Measurements from ENCODE around the gene NDRG4.
"Not testable (repeated sequence)": the region's sequence is repeated elsewhere in the genome, so short reads cannot be mapped to it uniquely, and the experiment has no call there.

NDRG4 gene

DNA sequence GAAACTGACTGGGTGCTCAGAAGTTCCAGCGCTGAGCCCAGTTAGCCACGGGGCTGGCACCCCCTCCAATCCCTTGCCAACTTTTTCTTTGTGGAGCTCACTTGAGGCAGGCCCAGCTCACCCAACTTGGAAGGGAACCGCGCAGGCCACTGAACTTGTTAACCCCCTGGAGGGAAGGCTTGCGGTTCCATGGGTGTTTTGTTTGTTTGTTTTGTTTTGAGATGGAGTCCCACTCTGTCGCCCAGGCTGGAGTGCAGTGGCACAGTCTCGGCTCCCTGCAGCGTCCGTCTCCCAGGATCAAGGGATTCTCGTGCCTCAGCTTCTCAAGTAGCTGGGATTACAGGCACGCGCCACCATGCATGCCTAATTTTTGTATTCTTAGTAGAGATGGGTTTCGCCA is 34.1 kb upstream of the NDRG4 start:
- DNase-seq (ENCODE audit: low spot score) = no peak

DNA sequence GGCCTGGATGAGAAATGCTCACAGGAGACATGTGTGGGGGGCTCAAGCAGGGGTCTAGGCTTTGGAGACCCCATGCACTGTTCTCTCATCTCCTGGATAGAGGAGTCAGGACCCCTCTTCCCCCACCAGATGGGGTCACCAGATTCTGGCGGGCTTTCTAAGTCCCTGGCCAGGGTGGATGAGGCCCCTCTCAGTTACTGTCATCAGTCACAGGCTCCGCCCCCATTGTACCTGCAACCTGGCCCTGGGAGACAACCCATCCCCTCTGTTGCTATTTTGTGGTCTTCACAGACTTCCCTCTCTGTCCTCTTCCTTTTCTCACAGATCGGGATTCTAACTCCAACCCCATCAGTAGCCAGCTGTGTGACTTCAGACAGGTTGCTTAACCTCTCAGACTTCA is 33.5 kb upstream of the NDRG4 start:
- no peak for DNase-seq (ENCODE audit: low spot score)

DNA sequence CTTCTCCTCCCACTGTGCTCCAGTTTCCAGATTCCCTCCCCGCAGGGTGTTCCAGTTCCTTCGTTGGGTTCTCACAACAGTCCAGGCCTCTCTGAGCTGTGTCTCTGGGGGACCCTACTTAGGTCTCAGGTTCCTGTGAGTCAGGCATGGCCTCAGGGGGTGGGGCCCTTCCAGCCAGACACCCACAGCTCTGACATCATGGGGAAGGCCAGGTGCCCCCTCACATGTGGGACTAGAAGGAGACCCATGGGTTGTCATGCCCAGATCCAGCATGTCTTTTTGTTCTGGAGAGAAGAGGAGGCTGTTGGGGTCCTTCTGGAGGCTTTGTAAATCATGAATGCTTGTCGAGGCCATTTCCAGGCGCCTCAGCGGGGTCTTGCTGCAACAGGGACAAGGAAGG is 32.0 kb upstream of the NDRG4 start:
- no peak for DNase-seq (ENCODE audit: low spot score)

DNA sequence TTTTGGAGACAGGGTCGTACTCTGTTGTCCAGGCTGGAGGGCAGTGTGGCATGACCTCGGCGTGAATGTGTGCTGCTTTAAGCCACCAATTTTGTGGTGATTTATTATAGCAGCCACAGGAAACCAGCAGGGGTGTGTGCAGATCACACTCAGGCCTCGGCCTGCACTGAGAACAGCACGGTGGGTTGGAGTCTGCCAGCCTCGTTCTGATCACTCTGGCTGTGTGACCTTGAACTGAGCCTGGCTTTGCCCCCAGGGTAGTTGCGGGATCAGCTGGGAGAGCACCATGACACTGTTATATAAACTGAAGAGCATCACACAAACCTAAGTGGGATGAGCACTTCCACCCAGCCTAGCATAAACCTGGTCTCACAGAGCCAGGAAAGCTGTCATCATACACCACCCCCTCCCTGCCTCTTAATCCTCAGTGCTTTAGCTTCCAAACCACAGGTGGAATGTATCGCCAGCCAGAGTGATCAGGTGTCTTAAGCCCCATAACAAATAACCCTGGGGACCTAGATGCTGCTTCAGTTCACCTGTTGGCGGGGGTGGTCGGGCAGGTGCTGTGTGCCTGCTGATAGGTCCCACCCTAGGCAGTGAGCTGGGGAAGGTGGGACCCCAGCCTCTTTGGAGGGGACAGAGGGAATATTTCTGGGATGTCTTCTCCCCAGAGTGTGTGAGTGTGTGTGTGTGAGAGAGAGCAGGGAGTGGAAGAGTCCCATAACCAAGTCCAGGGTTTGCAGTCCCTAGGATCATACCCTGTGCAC is 28.6 kb upstream of the NDRG4 start:
- DNase-seq (ENCODE audit: low spot score) = no peak

DNA sequence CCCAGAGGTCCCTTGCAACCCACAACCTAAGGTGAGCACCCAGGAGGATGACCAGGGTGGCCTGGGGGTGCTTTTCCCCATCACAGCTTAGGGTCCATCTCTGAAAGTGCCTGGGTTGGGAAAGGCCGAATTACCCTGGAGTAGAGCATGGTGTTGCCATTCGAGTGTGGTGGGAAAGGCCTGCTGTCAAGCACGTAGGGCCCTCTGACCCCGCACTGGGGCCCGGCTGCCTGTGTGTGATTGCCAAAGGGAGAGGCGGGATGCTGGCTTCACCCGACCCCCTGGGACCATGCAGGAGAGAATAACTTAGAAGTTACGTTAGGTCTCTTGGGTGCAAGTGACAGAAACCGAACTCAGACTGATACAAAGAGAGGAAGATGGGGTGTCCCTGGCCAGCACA is 27.7 kb upstream of the NDRG4 start:
- no peak for DNase-seq (ENCODE audit: low spot score)

DNA sequence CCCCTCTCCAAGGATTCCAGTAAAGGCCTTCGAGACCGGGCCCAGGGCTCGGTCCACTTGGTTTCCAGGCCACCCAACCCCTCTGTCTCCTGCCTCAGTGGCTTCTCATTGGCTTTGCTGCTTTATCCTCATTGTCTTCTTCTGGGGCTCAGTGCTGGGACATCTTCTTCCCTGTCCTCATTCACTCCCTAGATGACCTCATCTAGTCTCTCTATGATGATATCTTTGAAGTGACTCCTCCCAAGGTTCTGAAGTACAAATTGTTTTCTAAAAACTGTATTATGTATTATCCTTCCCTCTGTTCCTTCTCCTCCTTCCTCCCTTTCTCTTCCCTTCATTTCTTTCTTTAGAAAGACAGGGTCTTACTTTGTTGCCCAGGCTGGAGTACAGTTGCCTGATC is 27.1 kb upstream of the NDRG4 start:
- DNase-seq (ENCODE audit: low spot score) = no peak

DNA sequence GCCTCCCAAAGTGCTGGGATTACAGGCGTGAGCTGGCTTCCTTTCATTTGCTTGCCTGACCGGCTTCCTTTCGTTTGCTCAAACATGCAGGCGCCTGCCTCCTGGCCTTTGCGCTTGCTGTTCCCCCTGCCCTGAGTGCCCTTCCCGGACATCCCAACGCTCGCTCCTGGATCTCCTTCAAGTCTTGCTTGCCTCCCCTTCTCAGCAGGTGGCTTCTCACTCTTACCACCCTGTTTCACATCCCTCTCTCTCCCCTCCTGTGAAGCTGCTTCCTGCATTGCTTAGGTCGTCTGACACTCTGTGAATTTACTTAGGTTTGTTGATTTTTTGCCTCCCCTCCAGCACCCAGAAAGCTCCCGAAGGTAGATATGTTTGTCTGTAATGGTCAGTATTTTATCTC is 25.6 kb upstream of the NDRG4 start:
- no peak for DNase-seq (ENCODE audit: low spot score)

DNA sequence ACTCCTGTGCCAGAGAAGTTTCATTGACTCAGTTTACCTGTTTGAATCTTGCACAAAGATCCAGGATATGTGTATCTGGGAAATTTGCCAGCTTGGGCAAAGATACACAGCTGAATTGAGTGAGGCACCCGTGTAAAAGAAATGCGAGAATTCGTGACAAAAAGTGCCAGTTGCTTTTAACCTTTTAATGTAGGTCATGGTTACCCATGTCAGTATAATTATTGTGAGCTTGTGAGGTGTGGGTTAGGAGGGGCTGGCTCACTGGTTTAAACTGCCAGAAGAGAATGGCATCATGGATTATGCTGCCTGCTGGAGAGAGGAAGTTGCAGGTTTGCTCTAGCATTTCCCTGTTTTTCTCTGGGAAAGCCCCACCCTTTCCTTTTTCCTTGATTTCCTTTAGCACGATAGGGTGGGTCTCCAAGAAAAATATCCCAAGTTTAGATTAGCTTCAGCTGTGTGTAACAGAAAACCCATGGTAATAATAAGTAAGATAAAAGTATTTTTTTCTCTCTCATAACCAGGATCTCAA is 24.8 kb upstream of the NDRG4 start:
- DNase-seq (ENCODE audit: low spot score) = no peak

DNA sequence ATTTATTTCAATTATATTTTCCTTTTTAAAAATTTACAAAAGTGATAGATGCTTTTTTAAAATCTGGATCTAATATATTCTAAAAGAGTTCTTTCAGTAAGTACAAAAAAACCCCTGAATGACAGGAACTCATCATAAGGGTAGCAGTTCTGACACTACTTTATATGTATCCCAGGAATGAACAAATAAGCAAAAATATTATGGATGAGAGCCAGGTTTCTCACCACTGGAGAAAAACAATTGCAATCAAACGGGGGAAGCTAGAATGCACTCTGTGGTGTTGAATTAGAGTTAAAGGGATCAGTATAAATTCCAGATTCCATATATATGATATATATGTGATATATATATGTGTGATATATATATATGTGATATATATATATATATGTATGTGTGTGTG is 23.2 kb upstream of the NDRG4 start:
- DNase-seq (ENCODE audit: low spot score) = no peak

DNA sequence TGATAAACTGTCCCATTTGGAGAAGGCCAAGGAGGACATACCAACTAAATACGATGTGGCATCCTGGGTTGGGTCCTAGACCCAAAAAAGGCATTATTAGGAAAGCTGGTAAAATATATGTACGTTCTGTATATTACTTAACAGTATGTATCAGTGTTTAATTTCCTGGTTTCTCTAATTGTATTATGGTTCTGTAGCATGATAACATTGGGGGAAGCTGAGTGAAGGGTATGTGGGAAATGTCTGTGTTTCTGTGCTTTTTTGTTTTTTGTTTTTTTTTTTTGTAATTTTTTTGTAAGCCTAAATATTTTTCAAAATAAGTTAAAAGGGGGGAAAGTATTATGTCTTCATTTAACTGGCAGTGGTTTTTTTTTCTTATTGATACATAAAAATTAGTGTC is 21.5 kb upstream of the NDRG4 start:
- DNase-seq (ENCODE audit: low spot score) = no peak

DNA sequence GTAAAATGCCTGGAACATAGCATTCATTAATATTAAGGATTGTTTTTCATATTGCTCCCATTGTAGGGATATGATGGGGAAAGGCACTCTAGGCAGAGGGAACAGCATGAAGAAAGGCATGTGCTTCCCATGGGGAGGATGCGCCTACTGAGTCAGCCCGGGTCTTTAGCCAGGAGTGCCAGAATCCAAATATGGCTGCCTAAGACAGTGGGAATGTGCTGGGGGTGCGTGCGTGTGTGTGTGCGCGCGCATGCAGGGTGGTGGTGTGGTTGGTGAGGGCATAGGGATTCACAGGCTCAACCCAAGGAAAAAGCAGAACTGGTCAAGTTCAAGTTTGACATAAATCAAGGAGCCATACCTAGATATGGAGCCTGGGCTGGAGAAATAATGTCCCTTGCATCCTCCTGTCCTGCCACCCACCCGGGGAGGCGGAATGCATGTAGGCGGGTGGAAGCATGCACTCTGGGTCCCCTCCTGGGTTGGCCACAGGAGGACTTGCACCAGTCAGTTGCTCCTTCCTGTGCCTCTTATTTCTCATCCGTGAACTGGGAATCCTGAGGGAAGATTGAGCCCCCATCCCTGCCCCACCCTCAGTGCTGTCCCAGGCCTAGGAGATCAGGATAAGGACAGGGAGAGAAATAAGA is 18.6 kb upstream of the NDRG4 start:
- no peak for DNase-seq (ENCODE audit: low spot score)

DNA sequence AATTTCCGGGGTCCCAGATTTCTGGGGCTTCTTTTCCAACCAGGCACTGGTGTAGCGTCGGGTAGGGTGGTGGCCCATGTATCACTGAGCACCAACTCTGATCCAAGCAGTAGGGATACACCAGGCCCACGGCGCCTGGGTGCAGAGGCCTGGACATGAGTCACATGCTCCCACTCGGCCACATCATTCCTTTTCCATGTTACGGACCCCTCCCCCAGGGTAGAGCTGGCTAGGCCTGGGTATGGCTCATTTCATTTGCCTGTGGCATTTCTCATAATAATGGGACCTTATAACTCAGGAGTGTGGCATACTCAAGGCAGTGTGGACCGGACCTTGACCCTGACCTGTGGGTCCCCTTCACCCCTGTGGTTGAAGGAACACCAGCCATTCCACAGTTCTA is 18.0 kb upstream of the NDRG4 start:
- no peak for DNase-seq (ENCODE audit: low spot score)

DNA sequence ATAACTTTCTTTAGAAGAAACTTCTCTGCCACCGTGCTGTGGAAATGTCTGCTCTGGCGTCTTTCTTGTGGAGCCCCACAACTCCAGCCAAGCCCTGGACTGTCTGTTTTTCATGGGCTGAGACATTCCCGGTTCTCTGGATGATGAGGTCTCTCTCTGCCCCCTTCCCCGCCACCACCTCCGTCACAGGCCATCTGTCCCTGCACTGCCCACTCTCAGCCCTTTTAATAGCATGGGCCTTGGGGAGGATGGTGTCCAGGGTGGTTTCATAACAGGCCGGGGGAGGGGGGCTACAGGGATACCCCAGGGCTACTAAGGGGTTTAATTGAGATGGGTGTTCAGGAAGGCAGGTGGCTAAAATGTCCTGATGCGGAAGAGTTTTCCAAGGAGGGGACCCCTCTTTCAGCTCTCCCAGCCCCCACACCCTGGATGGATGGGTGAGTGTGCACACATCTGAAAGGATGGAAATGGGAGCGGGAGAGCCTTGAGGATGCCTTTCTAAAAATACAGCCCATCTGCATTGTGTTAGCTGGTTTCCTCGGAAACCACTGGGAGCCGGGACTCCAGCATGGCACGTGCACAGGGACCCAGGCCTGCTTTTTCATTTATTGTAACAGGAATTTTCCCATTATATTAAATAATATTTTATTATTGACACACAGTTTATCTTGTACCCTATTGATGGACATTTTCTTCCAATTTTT is 14.6 kb upstream of the NDRG4 start:
- DNase-seq (ENCODE audit: low spot score) = no peak

DNA sequence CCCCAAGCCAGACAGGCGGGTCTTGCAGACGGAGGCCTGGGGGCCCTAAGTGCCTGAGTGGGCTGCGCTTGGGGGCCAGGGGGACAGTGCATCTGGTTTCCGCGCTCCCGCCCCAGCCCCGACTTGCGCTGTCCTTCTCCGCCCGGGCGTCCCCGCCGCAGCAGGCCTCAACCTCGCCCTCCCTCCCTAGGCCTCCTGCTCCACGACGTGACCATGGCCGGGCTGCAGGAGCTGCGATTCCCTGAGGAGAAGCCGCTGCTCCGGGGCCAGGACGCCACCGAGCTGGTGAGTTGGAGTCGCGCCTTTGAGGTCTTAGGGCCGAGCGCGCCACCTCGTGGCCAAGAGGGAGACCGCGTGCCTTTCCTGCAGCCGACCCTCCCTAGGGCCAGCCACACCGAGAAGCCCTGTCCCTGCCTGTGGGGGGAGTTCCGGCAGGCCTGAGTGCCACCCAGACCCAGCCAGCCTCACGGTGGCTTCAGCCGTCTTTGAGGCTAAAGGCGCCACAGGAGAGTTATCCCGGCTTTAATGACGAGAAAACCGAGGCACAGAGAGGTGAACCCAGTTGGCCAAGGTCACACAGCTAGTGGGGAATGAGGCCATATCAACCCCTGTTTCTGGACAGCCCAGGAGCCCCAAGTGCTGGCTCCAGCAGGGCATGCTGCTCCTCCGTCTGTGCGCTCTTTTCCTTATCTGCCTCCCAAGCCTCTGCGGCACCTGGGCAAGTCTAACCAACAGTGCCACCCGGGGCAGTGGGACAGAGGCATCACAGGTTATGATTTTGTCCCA is 12.2 kb upstream of the NDRG4 start:
- peak; percentile 90 for DNase-seq (ENCODE audit: low spot score)

DNA sequence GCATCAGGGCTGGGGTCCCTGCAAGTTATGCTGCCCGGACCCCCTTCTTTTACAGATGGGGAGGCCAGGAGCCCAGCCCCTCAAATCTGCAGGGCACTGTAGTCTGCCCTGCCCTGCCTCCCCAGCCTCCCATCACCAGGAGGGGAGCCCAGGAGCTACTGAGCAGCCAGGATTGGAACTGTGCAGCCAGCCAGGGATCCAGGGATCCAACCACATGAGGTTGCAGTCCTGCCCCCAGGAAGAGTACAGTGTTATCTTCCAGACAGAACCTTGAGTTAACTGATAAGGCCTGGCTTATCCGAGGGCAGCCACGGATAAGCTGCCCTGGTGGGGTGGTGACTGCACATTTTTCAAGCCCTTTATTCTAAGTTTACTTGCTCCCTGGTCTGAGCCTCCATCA is 11.4 kb upstream of the NDRG4 start:
- no peak for DNase-seq (ENCODE audit: low spot score)

DNA sequence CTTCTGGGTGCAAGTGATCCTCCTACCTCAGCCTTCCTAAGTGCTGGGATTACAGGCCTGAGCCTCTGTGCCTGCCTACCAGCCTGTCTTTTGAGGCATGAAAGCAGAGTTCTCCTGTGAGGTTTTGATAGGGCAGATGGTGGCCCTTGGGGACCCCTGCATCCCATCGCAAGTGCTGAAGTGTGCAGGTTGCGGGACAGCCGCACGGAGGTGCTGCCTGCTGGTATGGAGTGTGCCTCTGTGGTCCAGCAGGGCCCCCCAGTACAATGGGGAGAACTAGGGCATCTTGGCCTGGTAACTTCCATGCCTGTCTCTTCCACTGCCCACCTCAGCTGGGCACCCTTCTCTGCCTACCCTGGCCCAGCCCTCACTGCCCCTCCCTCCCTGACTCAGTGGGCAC is 9.9 kb upstream of the NDRG4 start:
- DNase-seq (ENCODE audit: low spot score) = no peak

DNA sequence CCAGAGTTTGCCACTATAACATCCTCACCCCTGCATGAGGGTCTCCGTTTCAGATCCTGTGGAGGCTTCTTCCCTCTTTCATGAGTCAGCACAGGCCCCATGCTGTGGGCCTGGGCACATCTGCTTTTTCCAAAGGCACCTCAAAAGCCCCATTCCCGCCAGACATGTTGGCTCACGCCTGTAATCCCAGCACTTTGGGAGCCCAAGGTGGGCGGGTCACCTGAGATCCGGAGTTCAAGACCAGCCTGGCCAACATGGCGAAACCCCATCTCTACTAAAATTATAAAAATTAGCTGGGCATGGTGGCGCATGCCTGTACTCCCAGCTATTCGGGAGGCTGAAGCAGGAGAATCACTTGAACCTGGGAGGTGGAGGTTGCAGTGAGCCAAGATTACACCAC is 9.4 kb upstream of the NDRG4 start:
- DNase-seq (ENCODE audit: low spot score) = not testable (repeated sequence)

DNA sequence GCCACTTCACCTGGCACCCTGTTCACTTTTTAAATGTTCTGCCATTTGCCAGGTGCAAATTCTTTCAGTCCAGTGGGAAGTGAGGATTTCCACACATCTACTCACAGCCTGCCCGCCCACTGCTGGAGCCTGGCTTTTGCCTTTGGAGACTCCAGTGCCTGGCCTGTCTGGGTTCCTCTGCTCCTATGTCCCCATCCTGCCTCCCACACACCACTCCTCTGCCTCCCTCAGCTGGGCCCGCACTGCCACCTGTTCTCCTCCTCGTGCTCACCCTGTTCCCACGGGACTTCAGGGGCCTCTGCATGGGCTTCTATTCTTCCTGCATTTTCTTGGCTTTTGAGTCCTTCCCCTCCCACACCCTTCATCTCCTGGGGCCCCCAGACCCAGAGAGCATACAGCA is 7.9 kb upstream of the NDRG4 start:
- no peak for DNase-seq (ENCODE audit: low spot score)

DNA sequence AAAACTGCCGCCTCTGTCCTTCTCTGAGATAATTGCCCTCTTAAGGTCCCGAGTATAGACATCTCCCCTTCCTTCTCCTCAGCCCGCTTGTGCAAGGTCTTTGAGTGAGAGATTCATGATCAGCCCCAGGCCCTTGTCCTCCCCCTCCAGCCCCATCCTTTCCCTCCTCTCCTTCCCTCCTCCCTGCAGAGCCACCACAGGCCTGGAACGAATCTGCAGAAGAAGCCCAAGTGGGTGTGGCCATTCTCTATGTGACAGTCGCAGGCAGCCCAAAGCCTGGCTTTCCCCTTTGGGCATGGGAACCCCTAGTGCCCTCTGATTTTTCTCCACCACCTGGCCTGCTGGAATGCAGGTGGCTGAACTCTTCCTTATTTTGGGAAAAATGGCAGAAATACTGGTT is 7.2 kb upstream of the NDRG4 start:
- DNase-seq (ENCODE audit: low spot score) = no peak

DNA sequence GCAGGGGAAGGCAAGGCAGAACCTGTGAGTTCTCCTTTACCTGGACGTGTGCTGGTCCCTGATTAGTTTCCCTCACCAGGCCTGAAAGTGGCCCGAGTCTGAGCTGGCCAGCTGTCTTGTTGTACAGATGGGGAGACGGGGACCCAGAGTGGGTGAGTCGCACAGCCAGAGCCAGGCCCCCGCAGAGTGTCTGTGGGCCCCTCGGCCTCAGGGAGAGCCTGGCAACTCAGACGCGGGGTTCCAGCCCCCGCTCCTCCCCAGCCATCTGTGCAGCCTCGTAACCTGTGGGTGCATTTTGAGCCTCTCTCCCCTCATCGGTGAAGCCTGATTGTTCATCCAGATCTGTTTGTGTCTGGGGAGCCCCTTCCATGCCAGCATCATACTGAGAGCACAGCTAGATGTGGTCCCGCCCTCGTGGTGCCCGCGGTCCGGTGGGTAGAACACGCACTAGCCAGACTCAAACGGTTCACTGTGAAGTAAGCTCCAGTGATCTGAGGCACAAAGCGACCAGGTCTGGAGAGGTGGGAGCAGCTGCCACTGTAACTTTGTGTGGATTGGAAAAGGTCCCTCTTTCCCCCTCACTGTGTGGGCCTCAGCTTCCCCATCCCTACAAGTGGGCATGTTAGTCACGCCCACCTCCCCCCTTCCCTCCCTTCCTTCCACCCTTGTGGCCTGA is 6.0 kb upstream of the NDRG4 start:
- no peak for DNase-seq (ENCODE audit: low spot score)

DNA sequence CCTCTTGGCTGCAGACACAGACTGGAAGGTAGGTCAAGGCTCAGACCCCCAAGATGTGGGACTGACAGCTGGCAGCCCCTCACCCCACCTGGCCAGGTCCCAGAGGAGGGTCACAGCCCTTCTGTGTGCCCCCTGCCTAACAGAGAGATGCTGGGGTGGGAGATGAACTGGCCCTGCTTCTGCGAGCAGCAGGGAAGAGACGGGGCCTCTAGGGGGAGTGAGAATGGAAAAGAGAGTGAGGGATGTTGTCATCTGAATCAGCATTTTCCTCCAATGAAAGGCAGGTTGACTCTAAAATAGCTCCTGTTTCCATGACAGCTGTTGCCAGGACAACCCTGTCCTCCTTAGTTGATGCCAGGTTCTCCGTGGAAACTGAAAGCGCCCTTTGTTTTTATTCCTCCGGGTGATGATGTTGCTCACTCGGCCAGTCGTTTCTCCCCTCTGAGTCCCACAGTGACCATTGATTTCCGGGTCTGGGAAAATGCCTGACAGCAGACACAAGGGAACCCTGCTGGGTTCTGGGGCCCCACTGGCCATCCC is 4.9 kb upstream of the NDRG4 start:
- DNase-seq (ENCODE audit: low spot score) = peak; percentile 97

All from AG08396 (cell line).